Measurements from ENCODE around the gene SGMS2.

Gene SGMS2

DNA sequence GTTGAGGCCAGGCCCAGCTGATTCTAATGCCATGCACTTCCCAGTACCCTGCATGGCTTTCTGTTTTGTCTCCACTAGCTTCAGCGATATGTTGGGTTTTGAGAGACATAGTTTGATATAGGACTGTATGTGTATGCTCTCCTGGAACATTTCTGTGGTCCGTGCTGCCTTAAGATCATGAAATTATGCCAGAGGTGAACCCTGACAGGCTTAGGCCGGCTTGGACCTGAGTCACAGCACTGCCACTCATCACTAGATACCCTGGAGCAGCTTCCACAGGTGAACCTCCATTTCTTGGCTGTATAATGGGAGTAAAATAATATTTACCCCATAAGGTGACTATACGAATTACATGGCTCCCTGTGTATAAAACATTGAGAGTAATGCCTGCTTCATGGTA, 6.4 kb downstream of the SGMS2 start:
- DNase-seq, result no peak

DNA sequence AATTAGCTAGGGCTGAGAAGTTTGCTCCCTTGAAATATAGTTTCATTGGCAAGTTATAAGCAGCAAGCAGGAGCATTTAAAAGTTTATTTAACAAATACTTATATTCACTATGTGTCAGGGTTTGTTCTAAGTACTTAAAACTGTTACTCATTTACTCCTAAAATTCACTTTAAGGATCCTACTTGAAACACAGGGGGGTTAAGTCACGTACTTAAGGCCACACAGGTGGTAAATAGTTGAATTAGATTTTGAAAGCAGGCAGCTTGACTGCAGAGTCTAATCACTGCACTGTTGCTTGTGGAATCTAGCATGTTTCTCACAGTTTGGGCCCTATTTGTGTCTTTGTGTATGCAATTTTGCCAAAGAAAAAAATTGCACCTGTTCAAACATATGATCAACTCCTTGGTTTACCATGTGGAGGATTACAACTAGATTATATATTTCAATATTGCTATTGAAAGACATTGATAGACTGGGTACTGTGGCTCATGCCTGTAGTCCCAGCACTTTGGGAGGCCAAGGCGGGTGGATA, 7.6 kb downstream of the SGMS2 start:
- no peak for DNase-seq

- no peak for DNase-seq
These were observed 9.6 kb downstream of the SGMS2 start for GRCh38 chr4:107834241-107834794.

DNA sequence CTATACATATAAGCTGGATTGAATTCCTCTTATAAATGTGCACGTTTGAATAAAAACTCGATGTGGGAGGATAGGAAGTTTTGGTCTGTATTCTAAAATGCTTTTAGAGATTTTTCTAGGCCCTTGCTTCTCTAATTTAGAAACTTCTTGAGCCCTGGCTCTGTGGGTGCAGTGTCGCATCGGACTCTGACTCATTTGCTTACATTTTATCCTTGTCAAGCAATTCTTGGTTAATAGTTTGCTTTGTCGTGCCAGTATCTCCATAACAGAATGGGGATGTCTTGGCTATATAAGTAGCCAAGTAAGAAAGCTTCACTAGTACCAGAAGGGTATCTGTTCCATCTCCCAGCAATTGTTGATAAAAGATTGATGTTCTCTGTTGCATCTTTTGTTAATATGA, 10.7 kb downstream of the SGMS2 start:
- DNase-seq, result no peak

DNA sequence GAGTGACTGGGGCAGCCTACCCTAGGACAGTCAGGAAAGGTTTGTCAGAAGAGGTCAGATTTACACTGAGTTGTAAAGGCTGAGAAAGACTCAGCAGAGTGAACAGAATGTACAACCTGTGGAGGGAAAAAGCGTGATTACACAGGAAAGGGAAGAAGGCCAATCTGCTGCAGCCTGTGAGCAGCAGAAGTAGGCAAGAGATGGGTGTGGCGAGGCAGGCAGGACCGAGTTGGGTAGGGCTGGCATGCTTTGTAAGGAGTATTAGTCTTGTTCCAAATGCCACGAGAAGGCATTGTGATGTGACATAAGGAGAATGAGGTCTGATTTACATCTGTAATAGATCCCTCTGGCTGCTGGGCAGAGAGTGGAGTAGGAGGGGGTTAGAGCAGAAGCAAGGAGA, 12.6 kb downstream of the SGMS2 start:
- no peak for DNase-seq

DNA sequence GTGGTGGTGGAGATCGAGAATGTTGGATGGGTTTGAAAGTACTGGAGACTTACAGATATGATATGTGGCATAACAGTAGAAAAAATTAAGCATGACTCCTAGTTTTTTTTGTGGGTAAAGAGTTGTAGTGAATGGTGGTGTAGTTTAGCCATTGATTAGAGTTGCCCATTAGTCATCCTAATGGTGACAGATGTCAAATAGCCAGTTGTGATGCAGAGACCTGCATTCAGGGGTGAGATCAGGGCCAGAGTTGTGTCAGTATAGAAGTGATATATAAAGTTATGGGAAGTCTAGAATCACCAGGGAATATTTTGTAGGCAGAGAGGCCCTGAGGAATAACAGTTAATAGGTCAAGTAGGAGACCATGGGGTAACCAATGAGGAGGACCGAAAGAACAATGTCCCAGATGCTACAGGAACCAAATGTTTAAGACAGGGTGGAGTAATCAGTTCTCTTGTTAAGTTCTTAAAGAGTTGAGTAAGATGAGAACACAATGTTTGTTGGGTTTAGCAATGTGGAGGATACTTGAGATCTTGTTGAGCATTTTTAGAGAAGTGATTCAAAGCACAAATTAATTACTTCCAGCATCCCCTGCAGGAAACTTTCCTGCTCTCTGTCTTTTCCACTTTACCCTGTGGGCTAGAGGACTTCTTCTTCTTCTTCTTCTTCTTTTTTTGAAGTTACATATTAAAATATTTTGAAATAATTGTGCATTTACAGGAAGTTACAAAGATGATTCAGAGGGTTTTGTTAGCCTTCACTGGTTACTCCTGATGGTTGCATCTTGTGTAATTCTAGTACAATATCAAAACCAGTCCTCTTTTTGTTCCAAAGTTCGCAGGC, 13.3 kb downstream of the SGMS2 start:
- no peak for DNase-seq

DNA sequence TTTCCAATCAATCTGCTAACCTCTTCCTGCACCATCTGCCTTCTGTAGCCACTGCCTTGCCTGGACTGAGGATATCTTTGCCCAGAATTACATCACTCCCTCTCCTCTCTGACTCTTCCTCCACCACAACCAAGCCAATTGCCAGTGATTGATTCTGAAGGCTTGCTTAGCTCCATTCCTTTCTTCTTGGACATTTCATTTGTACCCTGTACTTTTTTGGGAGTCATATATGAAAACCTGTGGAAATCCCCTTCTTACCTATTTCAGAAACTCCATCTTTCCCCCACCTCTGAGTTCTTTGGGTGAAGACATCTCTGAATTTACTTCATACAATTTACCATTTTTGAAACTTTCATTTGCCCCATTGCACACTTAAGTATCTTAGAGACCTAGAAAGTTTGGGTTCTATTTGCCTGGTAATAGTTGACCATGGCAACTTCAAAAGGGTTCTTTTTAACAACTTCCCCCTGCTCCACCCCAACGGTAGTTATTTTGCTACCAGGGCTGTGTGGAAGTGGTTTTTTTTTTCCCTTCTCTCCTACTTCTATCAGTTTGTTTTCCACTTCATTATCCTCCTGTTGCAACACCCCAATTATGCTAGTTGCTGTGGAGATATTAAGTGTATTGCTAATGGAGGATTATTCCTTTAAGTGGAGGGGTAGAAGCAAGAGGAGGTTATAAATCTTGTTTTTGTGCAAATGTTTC, 14.3 kb downstream of the SGMS2 start:
- DNase-seq, result no peak

DNA sequence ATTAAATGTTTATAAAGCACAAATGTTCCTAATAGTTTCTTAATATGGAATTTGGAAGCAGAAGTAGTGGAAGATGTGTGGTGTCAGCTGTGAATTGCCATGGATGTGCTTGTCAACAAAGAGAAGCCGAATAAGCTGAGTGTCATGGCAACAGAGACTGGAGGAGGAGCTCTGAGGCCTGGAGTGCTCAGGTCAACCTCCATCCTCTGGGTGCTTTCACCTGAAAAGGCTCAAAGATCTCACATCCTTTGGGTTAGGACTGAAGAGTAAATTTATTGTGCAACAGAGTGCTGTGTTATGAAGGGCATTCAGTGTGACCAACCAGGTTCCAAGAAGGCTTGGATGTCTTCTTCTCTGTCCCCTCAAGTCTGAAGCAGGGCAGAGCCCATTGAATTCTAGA, 18.7 kb downstream of the SGMS2 start:
- DNase-seq, result no peak

DNA sequence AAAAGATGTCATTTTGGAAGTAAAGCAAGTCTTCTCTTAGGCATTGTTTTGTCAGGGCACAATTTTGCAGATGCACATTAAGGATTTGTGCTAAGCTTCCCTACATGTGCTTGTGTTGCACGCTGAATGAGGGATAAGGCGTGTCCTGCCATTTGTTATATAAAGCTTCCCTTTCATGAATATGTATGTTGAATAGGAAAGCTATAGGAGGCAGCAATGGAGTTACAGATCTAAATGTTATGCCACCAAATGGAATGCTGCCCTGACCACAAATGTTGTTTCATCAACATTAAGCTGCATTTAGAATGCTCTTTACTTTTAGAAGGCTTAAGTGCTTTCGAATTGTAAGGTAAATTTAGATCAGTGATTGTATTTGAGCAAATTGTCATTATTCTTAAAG, 20.9 kb downstream of the SGMS2 start:
- DNase-seq, result no peak

DNA sequence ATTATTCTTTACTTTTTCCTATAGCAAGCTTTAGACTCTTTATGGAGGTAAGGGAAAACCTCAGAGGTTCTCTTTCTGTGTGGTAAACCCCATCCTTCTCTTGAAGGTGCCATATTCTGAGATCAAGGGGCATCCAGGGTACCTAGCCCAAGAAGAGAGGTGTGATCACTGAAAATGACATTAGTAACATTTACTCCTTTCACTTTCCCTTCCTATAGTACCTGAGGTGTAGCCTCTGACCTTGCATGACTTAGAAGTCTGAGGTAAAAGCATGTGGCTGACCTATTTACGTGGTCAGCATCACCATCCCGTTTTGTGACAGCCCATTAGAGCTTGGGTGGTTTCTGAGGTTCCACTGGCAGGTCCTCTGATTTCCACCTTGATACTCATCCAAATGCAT, 25.7 kb downstream of the SGMS2 start:
- DNase-seq, result no peak

- no peak for DNase-seq
These were observed 29.0 kb downstream of the SGMS2 start for GRCh38 chr4:107853444-107854355.

GRCh38 chr4:107854356-107855022, 29.8 kb downstream of the SGMS2 start:
- no peak for DNase-seq

GRCh38 chr4:107855723-107856122, 31.0 kb downstream of the SGMS2 start:
- no peak for DNase-seq

DNA sequence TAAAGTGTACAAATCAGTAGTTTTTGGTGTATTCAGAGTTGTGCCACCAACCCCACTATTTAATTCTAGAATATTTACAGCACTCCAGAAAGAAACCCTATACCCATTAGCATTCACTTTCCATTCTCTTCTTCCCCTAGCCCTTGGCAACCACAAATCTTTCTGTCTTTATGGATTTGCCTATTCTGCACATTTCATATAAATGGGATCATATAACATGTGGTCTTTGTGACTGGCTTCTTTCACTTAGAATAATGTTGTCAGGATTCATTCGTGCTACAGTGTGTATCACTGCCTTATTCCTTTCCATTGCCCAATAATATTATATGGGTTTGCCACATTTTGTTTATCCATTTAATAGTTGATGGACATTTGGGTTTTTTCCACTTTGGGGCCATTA, 32.2 kb downstream of the SGMS2 start:
- DNase-seq, result no peak

DNA sequence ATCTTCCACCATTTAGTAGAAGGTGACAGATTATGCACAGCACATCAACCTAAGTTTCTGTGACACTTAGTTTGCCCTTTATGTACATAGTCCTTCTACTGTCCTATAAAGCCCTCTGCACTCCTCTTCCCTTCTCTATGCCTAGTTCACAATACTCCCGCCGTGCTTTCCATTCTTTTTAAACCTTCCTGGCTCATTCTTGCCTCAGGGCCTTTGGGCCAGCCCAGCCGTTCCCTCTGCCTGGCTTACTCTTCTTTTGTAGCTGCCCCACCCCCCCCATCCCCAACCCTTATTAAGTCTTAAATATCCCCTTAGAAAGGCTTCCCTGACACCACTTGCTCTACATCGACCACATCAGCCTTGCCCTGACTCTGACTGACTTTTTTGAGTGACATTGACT, 33.0 kb downstream of the SGMS2 start:
- DNase-seq, result no peak

DNA sequence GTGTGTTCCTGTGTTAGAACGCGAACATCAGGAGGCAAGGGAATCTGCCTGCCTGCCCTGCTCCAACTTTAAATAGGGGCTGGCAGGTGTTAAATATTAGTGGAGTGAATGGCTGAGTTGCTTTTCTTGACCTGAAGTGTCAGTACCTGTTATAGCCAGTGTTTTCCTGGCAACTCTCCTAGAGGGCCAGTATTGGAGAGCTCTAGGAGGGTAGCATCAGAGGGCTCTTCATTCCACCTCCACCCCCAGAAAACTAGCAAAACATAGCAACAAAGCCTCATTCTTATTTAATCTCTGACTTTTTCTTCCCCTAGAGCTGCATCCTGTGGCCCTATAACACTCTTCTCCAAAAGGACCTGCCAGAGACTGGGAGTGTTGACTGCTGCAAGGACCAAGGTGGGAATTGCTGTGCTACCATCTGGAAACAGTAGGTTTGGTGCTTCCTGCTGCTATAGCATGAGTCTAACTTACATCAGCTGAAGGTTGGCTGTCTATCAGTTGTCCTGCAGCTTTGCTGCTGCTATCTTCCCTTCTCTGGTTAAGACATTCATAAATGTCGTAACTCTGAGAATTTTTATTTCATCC, 33.5 kb downstream of the SGMS2 start:
- no peak for DNase-seq

GRCh38 chr4:107862658-107863057, 37.9 kb downstream of the SGMS2 start:
- peak; percentile 23 for DNase-seq

DNA sequence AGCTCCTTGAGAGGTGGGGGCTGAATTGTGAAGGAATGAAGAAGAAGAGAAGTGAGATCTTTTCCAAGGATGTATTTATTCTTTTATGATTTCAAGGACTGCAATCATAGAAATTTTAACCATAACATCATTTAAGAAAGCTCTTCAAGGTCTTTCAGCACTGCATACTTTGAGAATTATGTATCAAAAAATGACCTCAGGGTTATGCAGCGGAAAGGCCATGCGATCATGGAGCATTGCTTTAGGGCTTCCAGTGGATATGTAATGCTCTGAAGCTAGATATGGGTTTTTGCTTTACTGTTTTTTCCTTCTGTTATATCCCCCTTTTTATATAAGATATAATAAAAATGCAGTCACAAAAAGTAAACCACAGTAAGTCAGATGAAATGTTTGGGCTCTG, 38.7 kb downstream of the SGMS2 start:
- DNase-seq, result no peak

DNA sequence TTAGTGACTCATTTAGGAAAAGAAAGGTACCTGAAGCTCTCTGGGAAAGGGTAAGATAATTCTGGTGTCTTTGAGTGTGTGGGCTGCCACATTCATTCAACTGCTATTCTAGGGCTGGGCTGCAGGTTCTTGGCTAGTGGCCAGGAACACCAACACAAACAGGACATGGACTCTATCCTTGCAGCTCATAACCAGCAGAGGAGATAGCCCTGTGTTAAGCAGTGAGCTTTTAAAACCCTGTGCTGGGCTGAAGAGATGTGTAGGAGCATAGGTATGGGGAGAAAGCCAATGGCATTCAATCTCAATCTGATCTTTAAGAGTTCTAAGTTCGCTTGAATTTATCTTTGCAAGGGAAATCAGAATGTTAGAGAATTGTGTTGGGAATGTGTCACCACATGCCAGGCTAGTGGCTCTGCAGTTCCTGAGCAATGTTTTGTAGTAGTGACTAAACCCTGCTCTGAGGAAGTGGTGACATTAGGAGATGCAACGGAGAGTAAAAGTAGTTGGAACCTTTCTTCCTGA, 39.2 kb downstream of the SGMS2 start:
- peak; percentile 27 for DNase-seq

- no peak for DNase-seq
These were observed 42.0 kb downstream of the SGMS2 start for GRCh38 chr4:107866726-107867125.

DNA sequence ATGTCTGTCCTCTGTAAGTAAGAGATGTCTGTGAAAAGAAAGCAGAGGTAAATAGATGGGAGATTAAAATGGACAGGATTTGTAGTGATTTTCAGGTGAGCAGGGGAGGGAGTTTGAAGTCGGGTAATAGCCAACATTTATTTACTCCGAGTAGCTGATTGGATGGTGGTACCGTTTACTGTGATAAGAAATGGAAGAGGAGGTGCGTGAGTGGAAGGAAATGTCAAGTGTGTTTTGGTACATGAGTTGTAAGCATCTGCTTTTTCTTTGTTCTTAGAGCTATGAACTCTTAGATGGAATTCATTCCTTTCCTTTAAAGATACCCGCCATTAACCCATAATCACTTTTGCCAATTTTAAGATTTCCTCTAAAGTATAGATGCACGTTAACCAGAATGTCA, 45.5 kb downstream of the SGMS2 start:
- no peak for DNase-seq

All from NCI-H2029 treated with DMSO at 0.1 percent for 48 hours (cell line).